ENCODE measurements around the gene OPCML.
A peak's percentile ranks its signal among the peaks of the same experiment; 100 is the strongest.

GRCh38 chr11:132402071-132402684 lies 1130.1 kb downstream of the OPCML start:
- TF ChIP-seq CTCF (conservative IDR thresholded peaks at IDR 0.05 in 1 of 2, IDR thresholded peaks at IDR 0.05 in 1 of 2; ENCODE audit: low read depth in 1 of 2, low read length in 2 of 2) (peak; percentile 28 to 38), EZH2 (IDR thresholded peaks at IDR 0.05; ENCODE audit: low read length, missing control alignments) (no peak)
